K562 (cell line): ENCODE results near the gene CRAMP1. TPM values are rescaled to one million over a fixed set of nuclear protein-coding genes. Genes with fewer than 3 reads are reported as not detected.

ENCODE experiments used
- ARID3A ChIP-seq: IDR thresholded peaks from 2 replicates; pipeline ENCODE4 v1.6.1; 2012; ENCODE audit warnings: low read depth, low read length, improper control_type of control experiment, borderline replicate concordance
- ASH1L ChIP-seq: fragments of 450-650 bp; IDR thresholded peaks from 2 replicates; pipeline ENCODE4 v1.6.1; 2018; ENCODE audit warnings: borderline replicate concordance, mild to moderate bottlenecking, low read depth; ENCODE audit not compliant: partially characterized antibody
- ATF2 ChIP-seq: sonication (generic); formaldehyde crosslinking; IDR thresholded peaks from 2 replicates; pipeline ENCODE4 v1.8.1; 2022; ENCODE audit warnings: missing genetic modification reagents
- CREB3 ChIP-seq: fragments of 450-650 bp; conservative IDR thresholded peaks from 2 replicates; pipeline ENCODE4 v1.6.1; 2016; ENCODE audit warnings: missing genetic modification characterization, low read depth, mild to moderate bottlenecking, missing compliant biosample characterization, moderate library complexity
- EP400 ChIP-seq: fragments of 450-650 bp; IDR thresholded peaks from 2 replicates; pipeline ENCODE4 v1.6.1; 2017; ENCODE audit warnings: antibody characterized with exemption, mild to moderate bottlenecking, moderate library complexity
- FOXP4 ChIP-seq: sonication (generic); formaldehyde crosslinking; IDR thresholded peaks from 2 replicates; pipeline ENCODE4 v1.8.0; 2022; ENCODE audit warnings: mild to moderate bottlenecking, missing genetic modification reagents, borderline replicate concordance
- HDAC8 ChIP-seq: fragments of 450-650 bp; IDR thresholded peaks from 2 replicates; pipeline ENCODE4 v1.6.1; 2016; ENCODE audit warnings: mild to moderate bottlenecking, missing genetic modification characterization, moderate library complexity, missing compliant biosample characterization
- HNRNPLL ChIP-seq: fragments of 200-400 bp; formaldehyde crosslinking; IDR thresholded peaks from 2 replicates; pipeline ENCODE4 v1.6.1; 2017; ENCODE audit warnings: low read length, low read depth, mild to moderate bottlenecking; ENCODE audit not compliant: poor library complexity, severe bottlenecking
- LCOR ChIP-seq: sonication (generic); formaldehyde crosslinking; IDR thresholded peaks from 2 replicates; pipeline ENCODE4 v1.8.0; 2022; ENCODE audit warnings: mild to moderate bottlenecking, missing genetic modification reagents
- MEIS2 ChIP-seq: fragments of 450-650 bp; IDR thresholded peaks from 2 replicates; pipeline ENCODE4 v1.6.1; 2014; ENCODE audit warnings: mild to moderate bottlenecking; ENCODE audit not compliant: partially characterized antibody
- MNT ChIP-seq, 2 experiments: fragments of 450-650 bp; conservative IDR thresholded peaks; 2 replicates each; pipeline ENCODE4 v1.6.1; 2017; ENCODE audit warnings: mild to moderate bottlenecking in 2 of 2, moderate library complexity in 2 of 2
- NUFIP1 ChIP-seq: fragments of 450-650 bp; IDR thresholded peaks from 2 replicates; pipeline ENCODE4 v1.6.1; 2018; ENCODE audit not compliant: partially characterized antibody
- PYGO2 ChIP-seq: fragments of 450-650 bp; IDR thresholded peaks from 2 replicates; pipeline ENCODE4 v1.6.1; 2016; ENCODE audit warnings: mild to moderate bottlenecking, missing genetic modification characterization, moderate library complexity, missing compliant biosample characterization
- RNF2 ChIP-seq: sonication (generic); IDR thresholded peaks from 2 replicates; pipeline ENCODE4 v1.6.1; 2016
- SMARCB1 ChIP-seq: IDR thresholded peaks from 2 replicates; pipeline ENCODE4 v1.6.1; 2011; ENCODE audit warnings: improper control_type of control experiment, low read depth; ENCODE audit not compliant: insufficient read length
- SMARCE1 ChIP-seq: fragments of 450-650 bp; IDR thresholded peaks from 2 replicates; pipeline ENCODE4 v1.7.1; 2016; ENCODE audit warnings: mild to moderate bottlenecking
- TAF7 ChIP-seq: fragments of 450-650 bp; IDR thresholded peaks from 2 replicates; pipeline ENCODE4 v1.6.1; 2016; ENCODE audit warnings: missing genetic modification characterization, missing compliant biosample characterization
- ZNF184 ChIP-seq: sonication (generic); formaldehyde crosslinking; IDR thresholded peaks from 2 replicates; pipeline ENCODE4 v1.5.0; 2020; ENCODE audit warnings: missing genetic modification reagents
- polyA plus RNA-seq, 8 experiments: library from polyadenylated mRNA; depleted of rRNA in 4 of 8; stranded (reverse) in 5 of 8; unstranded in 3 of 8; fragments of >200 nt; fragmentation: Nextera tagmentation in 2 of 8; fragmentation: Illumina TruSeq in 1 of 8; extraction: Ambion mirVana in 2 of 8; extraction: Trizol in 1 of 8; gene quantifications; 2 replicates each; pipeline versions ENCODE4 v1.2.1 to v1.2.3, GENCODE V29; 2011 to 2014; ENCODE audit warnings: inconsistent platforms in 1 of 8, missing spikeins in 1 of 8
- total RNA-seq, 7 experiments: library from RNA; depleted of rRNA in 6 of 7; stranded (reverse); fragments of >200 nt in 6 of 7; fragmentation: Illumina TruSeq in 2 of 7; extraction: Trizol in 2 of 7; gene quantifications; 2 replicates each; pipeline versions ENCODE4 v1.2.1 to v1.2.3, GENCODE V29; 2011 to 2021; ENCODE audit warnings: low replicate concordance in 1 of 7

CRAMP1 gene
- total and polyA plus RNA-seq, 9 of the 15 experiments (the other 6 are each of a cell fraction or from before 2014, with no cell fraction given), result 0.52 to 20.8 (median 7.5) TPM

- TF ChIP-seq MNT (conservative IDR thresholded peaks at IDR 0.05), result peak; percentile 72 to 81
- TF ChIP-seq ATF2, result no peak
- TF ChIP-seq RNF2, result no peak
- TF ChIP-seq SMARCB1, result no peak
- TF ChIP-seq ARID3A, result no peak
- TF ChIP-seq MEIS2, result no peak
- TF ChIP-seq HDAC8 (tag), result no peak
- TF ChIP-seq FOXP4, result no peak
- no peak for TF ChIP-seq LCOR (CRISPR knock-in tag)
- no peak for TF ChIP-seq HNRNPLL
- TF ChIP-seq ASH1L, result no peak
- TF ChIP-seq CREB3, result 0 out of 2 replicates have a peak, but pooled peaks have one; percentile 32
- peak; percentile 62 for TF ChIP-seq SMARCE1
- no peak for TF ChIP-seq TAF7 (tag)
- no peak; the same call in 1 of the 2 replicates for TF ChIP-seq EP400
- TF ChIP-seq PYGO2, result no peak
- no peak for TF ChIP-seq NUFIP1
- no peak for TF ChIP-seq ZNF184 (CRISPR knock-in tag)
Observed at GRCh38 chr16:1645914-1646525, 33.9 kb downstream of the CRAMP1 start (continued).
